ENCODE data around the gene XIRP1. TPM values are rescaled to one million over a fixed set of nuclear protein-coding genes. Genes with fewer than 3 reads are reported as not detected.

XIRP1 gene
- total RNA-seq, 2 donors from 2014 or later: 2.0 TPM; not detected in 1

DNA sequence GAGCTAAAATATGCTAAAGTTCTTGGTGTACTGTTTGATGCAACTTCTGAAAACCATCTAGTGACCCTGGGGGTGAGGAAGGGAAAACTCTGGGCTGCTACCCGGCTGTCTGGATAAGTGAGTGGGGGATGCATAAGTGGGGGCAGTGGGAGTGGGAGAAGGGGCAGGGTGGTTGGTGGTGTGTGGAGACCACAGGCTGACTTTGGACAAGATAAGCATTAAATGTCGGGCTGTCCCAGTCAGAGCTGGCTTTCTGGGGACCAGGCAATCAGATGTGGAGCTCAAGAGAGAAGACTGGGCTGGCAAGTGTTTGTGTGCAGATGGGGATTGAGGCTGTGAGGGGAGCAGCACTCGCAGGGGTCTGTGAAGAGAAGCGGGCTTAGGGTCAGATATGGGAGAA lies 11.0 kb upstream of the XIRP1 start:
- Histone ChIP-seq H3K9me3 (peaks cover 3% of the 10 kb centered on the region), H3K27ac (no peak overlapping the region), H3K4me3 (no peak overlapping the region), H3K4me1 (ENCODE audit: control insufficient read depth in 1 of 2, low read depth in 2 of 2) (no peaks in the 10 kb centered on the region), H3K27me3 (replicated peaks; ENCODE audit: insufficient read depth) (no peaks in the 10 kb centered on the region), H3K36me3 (no peaks in the 10 kb centered on the region)
- DNase-seq (ENCODE audit: low spot score): no peak
- TF ChIP-seq, protein P1, sequence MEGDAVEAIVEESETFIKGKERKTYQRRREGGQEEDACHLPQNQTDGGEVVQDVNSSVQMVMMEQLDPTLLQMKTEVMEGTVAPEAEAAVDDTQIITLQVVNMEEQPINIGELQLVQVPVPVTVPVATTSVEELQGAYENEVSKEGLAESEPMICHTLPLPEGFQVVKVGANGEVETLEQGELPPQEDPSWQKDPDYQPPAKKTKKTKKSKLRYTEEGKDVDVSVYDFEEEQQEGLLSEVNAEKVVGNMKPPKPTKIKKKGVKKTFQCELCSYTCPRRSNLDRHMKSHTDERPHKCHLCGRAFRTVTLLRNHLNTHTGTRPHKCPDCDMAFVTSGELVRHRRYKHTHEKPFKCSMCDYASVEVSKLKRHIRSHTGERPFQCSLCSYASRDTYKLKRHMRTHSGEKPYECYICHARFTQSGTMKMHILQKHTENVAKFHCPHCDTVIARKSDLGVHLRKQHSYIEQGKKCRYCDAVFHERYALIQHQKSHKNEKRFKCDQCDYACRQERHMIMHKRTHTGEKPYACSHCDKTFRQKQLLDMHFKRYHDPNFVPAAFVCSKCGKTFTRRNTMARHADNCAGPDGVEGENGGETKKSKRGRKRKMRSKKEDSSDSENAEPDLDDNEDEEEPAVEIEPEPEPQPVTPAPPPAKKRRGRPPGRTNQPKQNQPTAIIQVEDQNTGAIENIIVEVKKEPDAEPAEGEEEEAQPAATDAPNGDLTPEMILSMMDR (IDR thresholded peaks at IDR 0.05): no peak
- ATAC-seq (ENCODE audit: insufficient number of reproducible peaks, low FRiP score, low read depth): no peak

DNA sequence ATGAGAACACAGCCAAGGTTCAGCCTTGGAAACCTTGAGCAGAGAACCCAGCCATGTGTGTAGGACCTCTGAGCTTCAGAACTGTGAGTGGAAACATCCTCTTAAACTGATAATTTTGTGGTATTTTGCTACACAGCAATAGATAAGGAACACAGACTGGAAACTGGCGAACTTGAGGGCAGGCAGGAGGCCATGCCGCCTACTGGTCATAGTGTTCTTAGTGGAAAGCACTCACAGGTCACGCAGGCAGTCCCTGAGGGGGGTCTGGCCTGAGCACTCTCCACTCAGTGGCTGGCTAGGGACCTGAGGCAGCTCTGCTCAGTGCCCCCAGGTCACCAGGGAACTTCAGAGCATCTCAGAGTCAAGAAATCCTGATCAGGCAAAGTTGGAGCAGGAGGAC lies 9.7 kb upstream of the XIRP1 start:
- TF ChIP-seq, protein P1 (IDR thresholded peaks at IDR 0.05): no peak
- no peak for ATAC-seq (ENCODE audit: insufficient number of reproducible peaks, low FRiP score, low read depth)
- no peak overlapping the region for H3K4me3 ChIP-seq
- no peak for DNase-seq (ENCODE audit: low spot score)
- peaks cover 3% of the 10 kb centered on the region for H3K9me3 ChIP-seq
- H3K27ac ChIP-seq: no peak overlapping the region
- H3K27me3 ChIP-seq (replicated peaks; ENCODE audit: insufficient read depth): no peaks in the 10 kb centered on the region
- H3K4me1 ChIP-seq (ENCODE audit: control insufficient read depth in 1 of 2, low read depth in 2 of 2): no peaks in the 10 kb centered on the region
- H3K36me3 ChIP-seq: no peaks in the 10 kb centered on the region

DNA sequence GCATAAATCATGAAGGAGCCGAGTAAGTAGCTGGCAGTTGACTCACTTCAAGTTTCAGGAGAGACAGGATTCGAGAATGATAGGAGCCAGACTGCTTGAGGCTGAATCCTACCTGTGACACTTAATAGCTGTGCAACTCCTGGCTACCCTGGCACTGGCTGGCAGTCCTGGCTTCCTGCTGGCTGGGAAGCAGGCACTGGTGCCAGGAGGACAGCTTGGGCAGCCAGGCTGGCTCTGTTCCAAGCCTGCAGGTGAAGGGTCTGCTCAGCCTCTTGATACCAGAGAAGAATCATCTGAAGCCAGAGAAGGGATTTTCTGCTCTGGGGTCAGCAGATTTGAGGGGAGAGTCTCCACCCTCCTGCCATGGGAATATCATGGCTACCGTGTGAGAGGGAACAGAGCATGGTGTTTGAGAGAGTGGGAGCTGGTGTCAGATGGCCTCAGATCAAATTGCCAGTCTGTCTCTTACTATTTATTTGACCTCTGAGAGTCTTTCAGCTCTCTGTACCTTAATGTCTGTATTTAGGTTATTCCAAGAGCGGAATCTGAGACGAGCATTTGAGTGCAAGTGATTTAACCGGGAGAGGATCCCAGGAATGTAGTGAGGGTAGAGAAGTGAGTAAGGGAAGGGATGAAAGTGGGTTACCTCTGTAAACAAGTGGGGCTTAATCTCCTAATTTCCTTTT lies 4.4 kb upstream of the XIRP1 start:
- ATAC-seq (ENCODE audit: insufficient number of reproducible peaks, low FRiP score, low read depth) (no peak), DNase-seq (ENCODE audit: low spot score) (no peak)
- H3K4me1 ChIP-seq (ENCODE audit: control insufficient read depth in 1 of 2, low read depth in 2 of 2): no peaks in the 10 kb centered on the region
- no peak overlapping the region for H3K4me3 ChIP-seq
- H3K27ac ChIP-seq: no peak overlapping the region
- no peaks in the 10 kb centered on the region for H3K36me3 ChIP-seq
- H3K9me3 ChIP-seq: no peaks in the 10 kb centered on the region
- no peaks in the 10 kb centered on the region for H3K27me3 ChIP-seq (replicated peaks; ENCODE audit: insufficient read depth)
- TF ChIP-seq, protein P1 (IDR thresholded peaks at IDR 0.05): no peak

DNA sequence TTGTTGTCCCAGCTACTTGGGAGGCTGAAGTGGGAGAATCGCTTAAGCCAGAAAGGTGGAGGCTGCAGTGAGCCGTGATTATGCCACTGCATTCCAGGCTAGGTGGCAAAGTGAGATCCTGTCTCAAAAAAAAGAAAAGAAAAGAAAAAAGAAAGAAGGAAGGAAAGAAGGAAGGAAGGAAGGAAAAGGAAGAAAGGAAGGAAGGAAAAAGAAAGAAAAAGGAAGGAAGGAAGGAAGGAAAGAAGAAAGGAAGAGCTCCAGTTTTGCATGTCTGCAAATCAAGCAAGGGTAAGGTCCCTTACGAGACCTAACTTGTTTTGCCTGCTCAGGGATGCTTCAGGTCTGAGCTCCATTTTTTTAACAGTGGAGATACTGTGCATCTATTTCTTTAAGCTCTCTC lies 3.6 kb upstream of the XIRP1 start:
- Histone ChIP-seq H3K27ac (no peak overlapping the region), H3K4me3 (no peak overlapping the region), H3K9me3 (no peaks in the 10 kb centered on the region), H3K36me3 (no peaks in the 10 kb centered on the region), H3K4me1 (ENCODE audit: control insufficient read depth in 1 of 2, low read depth in 2 of 2) (no peaks in the 10 kb centered on the region), H3K27me3 (replicated peaks; ENCODE audit: insufficient read depth) (no peaks in the 10 kb centered on the region)
- DNase-seq (ENCODE audit: low spot score) (no peak), ATAC-seq (ENCODE audit: insufficient number of reproducible peaks, low FRiP score, low read depth) (no peak)
- TF ChIP-seq, protein P1 (IDR thresholded peaks at IDR 0.05): no peak

DNA sequence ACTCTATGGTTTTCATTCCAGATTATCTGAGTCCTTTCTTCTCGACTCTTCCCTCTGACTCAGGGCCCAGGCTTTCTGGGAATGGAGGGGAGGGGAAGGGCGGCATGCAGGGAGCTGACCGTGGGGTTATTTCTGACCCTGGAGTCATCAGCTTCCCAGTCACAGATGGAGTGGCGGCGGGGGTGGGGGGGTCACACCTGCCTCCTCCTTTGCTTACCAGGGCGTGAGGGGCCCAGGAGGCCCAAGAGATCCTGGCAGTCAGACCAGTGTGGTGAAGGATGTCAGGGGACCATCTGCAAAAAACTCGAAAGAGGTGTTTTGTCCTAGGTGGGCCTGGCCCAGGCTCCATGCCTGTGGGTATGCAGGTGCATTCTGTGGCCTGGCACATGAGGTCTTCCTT lies 996 bp upstream of the XIRP1 start:
- TF ChIP-seq, protein P1 (IDR thresholded peaks at IDR 0.05): no peak
- no peak overlapping the region for H3K27ac ChIP-seq
- no peaks in the 10 kb centered on the region for H3K4me1 ChIP-seq (ENCODE audit: control insufficient read depth in 1 of 2, low read depth in 2 of 2)
- no peaks in the 10 kb centered on the region for H3K36me3 ChIP-seq
- H3K4me3 ChIP-seq: no peak overlapping the region
- no peaks in the 10 kb centered on the region for H3K27me3 ChIP-seq (replicated peaks; ENCODE audit: insufficient read depth)
- DNase-seq (ENCODE audit: low spot score) (no peak), ATAC-seq (ENCODE audit: insufficient number of reproducible peaks, low FRiP score, low read depth) (no peak)
- H3K9me3 ChIP-seq: no peaks in the 10 kb centered on the region

All from thoracic aorta (tissue), 2 donors.